Sigmoid colon (tissue), 7 donors: ENCODE measurements around the gene PCNX3. TPM values are rescaled to one million over a fixed set of nuclear protein-coding genes. Genes with fewer than 3 reads are reported as not detected.
A peak's percentile ranks its signal among the peaks of the same experiment; 100 is the strongest.

Experiments used
- DNase-seq: peaks from one replicate; pipeline ENCODE4 v3.0.0-alpha.2; 2019
- H3K27ac ChIP-seq, 4 donors: fragments of 200-600 bp; sonication (generic); one replicate each; pipeline ENCODE4 v1.5.1; 2016 to 2019; ENCODE audit warnings: mild to moderate bottlenecking in 1 of 4
- H3K27me3 ChIP-seq, 3 donors: fragments of 200-600 bp; sonication (generic); one replicate each; pipeline ENCODE4 v1.5.1; 2019; ENCODE audit warnings: mild to moderate bottlenecking in 1 of 3
- H3K36me3 ChIP-seq, 4 donors: fragments of 200-600 bp; sonication (generic); one replicate each; pipeline ENCODE4 v1.5.1; 2016 to 2019
- H3K4me1 ChIP-seq, 4 donors: fragments of 200-600 bp; sonication (generic); one replicate each; pipeline ENCODE4 v1.5.1; 2017 to 2019
- H3K4me3 ChIP-seq, 4 donors: fragments of 200-600 bp; sonication (generic); one replicate each; pipeline ENCODE4 v1.5.1; 2017 to 2019; ENCODE audit warnings: mild to moderate bottlenecking in 2 of 4, moderate library complexity in 1 of 4
- H3K9me3 ChIP-seq, 4 donors: fragments of 200-600 bp in 3 of 4; sonication (generic) in 3 of 4; one replicate each; pipeline versions ENCODE4 v1.5.1 to v1.6.1; 2013 to 2019
- CTCF ChIP-seq, 4 experiments: fragments of 450-650 bp in 3 of 4; fragments of 200-600 bp in 1 of 4; IDR thresholded peaks; one replicate each; pipeline ENCODE4 v1.5.1; 2016 to 2019; ENCODE audit warnings: antibody characterized with exemption in 4 of 4, mild to moderate bottlenecking in 3 of 4, moderate library complexity in 2 of 4
- EP300 ChIP-seq, 4 donors: sonication (generic); formaldehyde crosslinking; IDR thresholded peaks; one replicate each; pipeline ENCODE4 v1.6.1; 2017; ENCODE audit warnings: antibody characterized with exemption in 4 of 4
- POLR2A ChIP-seq, 2 donors: fragments of 450-650 bp; IDR thresholded peaks; one replicate each; pipeline ENCODE4 v1.6.1; 2016; ENCODE audit warnings: antibody characterized with exemption in 2 of 2, mild to moderate bottlenecking in 2 of 2, moderate library complexity in 2 of 2
- POLR2AphosphoS5 ChIP-seq, 4 donors: sonication (generic); formaldehyde crosslinking; IDR thresholded peaks; one replicate each; pipeline ENCODE4 v1.6.1; 2017; ENCODE audit warnings: antibody characterized with exemption in 4 of 4
- WGBS, 2 donors: extraction: QIAGEN DNeasy Blood & Tissue Kit; methylation state at CpG; one replicate each; pipeline ENCODE4 v1.1.7; 2013; 5-methylcytosine and 5-hydroxymethylcytosine counted together
- intact Hi-C: fragments of 100-400 bp; cut with DNase I; formaldehyde crosslinking; loops from one replicate; pipeline ENCODE4 v1.15.1; 2023
- polyA plus RNA-seq, 3 donors: library from polyadenylated mRNA; stranded (reverse); fragments of 200-250 nt; gene quantifications; one replicate each; pipeline ENCODE4 v1.2.3, GENCODE V29; 2013
- total RNA-seq, 4 donors: library from RNA; depleted of rRNA; stranded (reverse); fragments of >200 nt; gene quantifications; one replicate each; pipeline ENCODE4 v1.1.0, GENCODE V29; 2016
- donor health status: healthy with polysubstance abuse.
- donor health status: Bipolar disorder and iron deficiency.
- donor health status: healthy.

Gene PCNX3
- total and polyA plus RNA-seq, 7 donors: 6.0 to 35.0 (median 11.0) TPM

GRCh38 chr11:65652511-65653228, 37.1 kb downstream of the PCNX3 start:
- DNase-seq: peak; percentile 97
- peaks cover 0 to 40% (median 31%) of the 10 kb centered on the region in 4 donors for H3K4me1 ChIP-seq
- WGBS, 2 donors: 1% methylated on average over 68 of the region's 68 CpGs
- no peaks in the 10 kb centered on the region for H3K9me3 ChIP-seq
- peak overlapping the region; percentile 36 to 60 (median 52) for H3K4me3 ChIP-seq
- TF ChIP-seq POLR2A (IDR thresholded peaks at IDR 0.05) (peak; percentile 69 to 76), POLR2AphosphoS5 (IDR thresholded peaks at IDR 0.05) (peak; percentile 78 to 92 (median 88)), EP300 (IDR thresholded peaks at IDR 0.05) (no peak)
- intact Hi-C loops: loop anchor here (1.0 to 2.0 kb wide), 2 partner anchors 10 to 38 kb away; partner anchors contain the start of genes MAP3K11, PCNX3 and RELA
- peaks cover 27 to 65% (median 41%) of the 10 kb centered on the region in 4 donors for H3K36me3 ChIP-seq
- no peaks in the 10 kb centered on the region for H3K27me3 ChIP-seq
- peak overlapping the region; percentile 90 to 98 (median 95) for H3K27ac ChIP-seq

GRCh38 chr11:65653229-65654225, 38.0 kb downstream of the PCNX3 start:
- Histone ChIP-seq H3K27me3 (no peaks in the 10 kb centered on the region), H3K36me3 (peaks cover 35 to 73% (median 49%) of the 10 kb centered on the region in 4 donors), H3K4me1 (peaks cover 0 to 40% (median 30%) of the 10 kb centered on the region in 4 donors), H3K9me3 (no peaks in the 10 kb centered on the region), H3K27ac (peak overlapping the region; percentile 90 to 98 (median 95)), H3K4me3 (peak overlapping the region; percentile 36 to 60 (median 52))
- intact Hi-C loops: loop anchor here (1.0 to 2.0 kb wide), 2 partner anchors 9 to 39 kb away; partner anchors contain the start of genes MAP3K11, PCNX3 and RELA
- WGBS, 2 donors: 13 to 43% methylated on average over 12 of the region's 12 CpGs
- TF ChIP-seq EP300 (IDR thresholded peaks at IDR 0.05): no peak
- TF ChIP-seq CTCF (IDR thresholded peaks at IDR 0.05): no peak
- TF ChIP-seq POLR2AphosphoS5 (IDR thresholded peaks at IDR 0.05): no peak
- no peak for TF ChIP-seq POLR2A (IDR thresholded peaks at IDR 0.05)
- peak; percentile 72 for DNase-seq

- Histone ChIP-seq H3K27me3 (no peaks in the 10 kb centered on the region), H3K9me3 (no peaks in the 10 kb centered on the region), H3K36me3 (peaks cover 46 to 73% (median 59%) of the 10 kb centered on the region in 4 donors), H3K4me1 (peaks cover 0 to 36% (median 32%) of the 10 kb centered on the region in 4 donors), H3K27ac (peak overlapping the region; percentile 90 to 98 (median 95)), H3K4me3 (no peak overlapping the region)
- intact Hi-C loops: no loop called here
- 87 to 91% methylated on average over 14 of the region's 14 CpGs for WGBS, 2 donors
- DNase-seq: peak; percentile 65
- TF ChIP-seq EP300 (IDR thresholded peaks at IDR 0.05): no peak
- no peak for TF ChIP-seq CTCF (IDR thresholded peaks at IDR 0.05)
- no peak for TF ChIP-seq POLR2A (IDR thresholded peaks at IDR 0.05)
- TF ChIP-seq POLR2AphosphoS5 (IDR thresholded peaks at IDR 0.05): no peak
Observed at GRCh38 chr11:65654375-65655349, 39.1 kb downstream of the PCNX3 start.

DNA sequence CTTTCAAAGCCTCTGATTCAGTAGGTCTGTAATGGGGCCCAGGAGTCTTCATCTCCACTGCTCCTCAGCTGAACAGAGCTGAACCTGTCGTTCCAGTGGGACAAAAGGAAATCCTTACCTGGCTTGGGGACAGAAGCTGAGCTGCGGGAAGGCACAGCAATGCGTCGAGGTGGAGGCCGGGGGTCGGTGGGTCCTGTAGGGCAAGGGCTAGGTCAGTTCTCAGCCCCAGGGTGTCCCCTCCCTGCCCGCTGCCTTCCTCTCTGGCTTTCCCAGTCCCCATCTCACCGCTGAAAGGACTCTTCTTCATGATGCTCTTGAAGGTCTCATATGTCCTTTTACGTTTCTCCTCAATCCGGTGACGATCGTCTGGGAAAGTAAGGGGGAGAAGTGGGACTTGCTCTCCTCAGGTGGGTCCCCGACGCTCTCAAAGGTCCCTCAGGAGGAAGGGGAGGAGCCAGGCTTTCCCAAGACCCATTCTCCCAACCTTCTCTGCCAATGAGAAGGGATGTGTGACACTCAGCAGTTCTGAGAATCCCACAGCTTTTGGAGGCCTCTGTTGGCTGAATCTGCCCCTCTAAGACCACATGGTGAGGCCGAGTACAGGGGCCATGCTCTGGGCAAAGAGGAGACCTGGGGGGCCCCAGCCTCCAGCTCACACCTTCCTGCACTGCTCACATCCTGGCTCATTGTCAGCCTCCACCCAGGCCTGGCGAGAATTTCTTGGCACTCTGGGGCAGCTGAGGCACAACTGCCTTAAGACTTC, 40.2 kb downstream of the PCNX3 start:
- 91 to 93% methylated on average over 16 of the region's 16 CpGs for WGBS, 2 donors
- Histone ChIP-seq H3K27me3 (no peaks in the 10 kb centered on the region), H3K36me3 (peaks cover 49 to 73% (median 65%) of the 10 kb centered on the region in 4 donors), H3K9me3 (no peaks in the 10 kb centered on the region), H3K27ac (no peak overlapping the region), H3K4me3 (no peak overlapping the region), H3K4me1 (peaks cover 0 to 46% (median 41%) of the 10 kb centered on the region in 4 donors)
- peak; percentile 60 for DNase-seq
- intact Hi-C loops: no loop called here
- no peak for TF ChIP-seq EP300 (IDR thresholded peaks at IDR 0.05)
- no peak for TF ChIP-seq POLR2A (IDR thresholded peaks at IDR 0.05)
- no peak for TF ChIP-seq CTCF (IDR thresholded peaks at IDR 0.05)
- no peak for TF ChIP-seq POLR2AphosphoS5 (IDR thresholded peaks at IDR 0.05)
